RPMI8226 (cell line): ENCODE data around the gene LMNA.
A peak's percentile ranks its signal among the peaks of the same experiment; 100 is the strongest.
"Not testable (repeated sequence)": the region's sequence is repeated elsewhere in the genome, so short reads cannot be mapped to it uniquely, and the experiment has no call there.

Experiments
- DNase-seq: peaks from one replicate; pipeline ENCODE4 v3.0.0-alpha.2; 2015

Gene LMNA

GRCh38 chr1:156114101-156114918 lies at the start of gene LMNA:
LMNA (plus strand) TSS chr1:156114711; CDS start chr1:156114919, 208 bp downstream.
- DNase-seq, result peak; percentile 94

GRCh38 chr1:156065212-156065611 lies 49.3 kb upstream of the LMNA start:
- DNase-seq, result no peak

- no peak for DNase-seq
These were observed 48.6 kb upstream of the LMNA start for GRCh38 chr1:156065871-156066270.

- DNase-seq, result no peak
These were observed 47.2 kb upstream of the LMNA start for GRCh38 chr1:156067262-156067661.

- DNase-seq, result no peak
These were observed 44.7 kb upstream of the LMNA start for GRCh38 chr1:156069490-156070455.

- DNase-seq, result no peak
These were observed 44.0 kb upstream of the LMNA start for GRCh38 chr1:156070548-156070947.

- DNase-seq, result not testable (repeated sequence)
These were observed 43.1 kb upstream of the LMNA start for GRCh38 chr1:156071332-156071816.

- no peak for DNase-seq
These were observed 42.3 kb upstream of the LMNA start for GRCh38 chr1:156072251-156072650.

GRCh38 chr1:156073110-156073687 lies 41.3 kb upstream of the LMNA start:
- no peak for DNase-seq

- DNase-seq, result no peak
These were observed 40.8 kb upstream of the LMNA start for GRCh38 chr1:156073740-156074139.

- no peak for DNase-seq
These were observed 39.9 kb upstream of the LMNA start for GRCh38 chr1:156074661-156075060.

GRCh38 chr1:156075162-156075561 lies 39.3 kb upstream of the LMNA start:
- no peak for DNase-seq

GRCh38 chr1:156075775-156076204 lies 38.7 kb upstream of the LMNA start:
- DNase-seq, result no peak

GRCh38 chr1:156076609-156077429 lies 37.7 kb upstream of the LMNA start:
- DNase-seq, result no peak

GRCh38 chr1:156077430-156077760 lies 37.1 kb upstream of the LMNA start:
- DNase-seq, result no peak

GRCh38 chr1:156078728-156079127 lies 35.8 kb upstream of the LMNA start:
- no peak for DNase-seq

GRCh38 chr1:156079762-156080161 lies 34.7 kb upstream of the LMNA start:
- DNase-seq, result no peak

GRCh38 chr1:156080241-156080862 lies 34.2 kb upstream of the LMNA start:
- no peak for DNase-seq

- no peak for DNase-seq
These were observed 33.7 kb upstream of the LMNA start for GRCh38 chr1:156080863-156081179.

- no peak for DNase-seq
These were observed 33.2 kb upstream of the LMNA start for GRCh38 chr1:156081180-156081916.

GRCh38 chr1:156081917-156082308 lies 32.6 kb upstream of the LMNA start:
- DNase-seq, result no peak
